ENCODE measurements around the gene TSEN54. TPM values are rescaled to one million over a fixed set of nuclear protein-coding genes. Genes with fewer than 3 reads are reported as not detected.

TSEN54 gene
- total RNA-seq, 1 experiment from 2014 or later = 74.5 TPM

DNA sequence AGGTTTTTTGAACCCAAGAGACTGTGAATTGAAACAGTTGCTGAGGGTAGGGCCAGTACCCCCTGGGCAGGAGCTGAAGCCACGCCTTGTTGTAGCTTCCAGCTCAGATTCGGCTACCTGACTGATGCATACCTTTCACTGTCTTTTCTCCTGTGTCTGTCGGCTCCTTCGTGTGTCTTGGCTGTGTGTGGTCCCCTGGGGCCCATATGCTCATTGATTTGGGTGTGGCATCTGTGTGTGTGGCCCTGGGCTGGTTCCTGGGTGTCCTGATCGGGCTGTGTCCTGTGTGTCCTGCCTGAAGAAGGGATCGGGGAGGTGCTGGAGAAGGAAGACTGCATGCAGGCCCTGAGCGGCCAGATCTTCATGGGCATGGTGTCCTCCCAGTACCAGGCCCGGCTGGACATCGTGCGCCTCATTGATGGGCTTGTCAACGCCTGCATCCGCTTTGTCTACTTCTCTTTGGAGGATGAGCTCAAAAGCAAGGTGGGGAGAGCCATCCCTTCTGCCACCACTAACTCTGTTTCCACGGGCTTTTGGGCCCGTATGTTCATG lies 21.9 kb upstream of the TSEN54 start:
- CTCF ChIA-PET = no interaction called here
- no peaks in the 10 kb centered on the region for H3K4me1 ChIP-seq
- no peak for DNase-seq
- H3K27me3 Mint-ChIP-seq (ENCODE audit: insufficient read depth, unreplicated experiment) = no peaks in the 10 kb centered on the region
- H3K9me3 Mint-ChIP-seq (ENCODE audit: unreplicated experiment) = no peaks in the 10 kb centered on the region
- H3K36me3 Mint-ChIP-seq (ENCODE audit: insufficient read depth, unreplicated experiment) = peaks cover 35% of the 10 kb centered on the region
- no peaks in the 10 kb centered on the region for H3K4me1 Mint-ChIP-seq (ENCODE audit: low read depth, unreplicated experiment)
- no peak overlapping the region for H3K4me3 Mint-ChIP-seq (ENCODE audit: unreplicated experiment)
- POLR2A ChIA-PET = no interaction called here
- TF ChIP-seq, protein P1, sequence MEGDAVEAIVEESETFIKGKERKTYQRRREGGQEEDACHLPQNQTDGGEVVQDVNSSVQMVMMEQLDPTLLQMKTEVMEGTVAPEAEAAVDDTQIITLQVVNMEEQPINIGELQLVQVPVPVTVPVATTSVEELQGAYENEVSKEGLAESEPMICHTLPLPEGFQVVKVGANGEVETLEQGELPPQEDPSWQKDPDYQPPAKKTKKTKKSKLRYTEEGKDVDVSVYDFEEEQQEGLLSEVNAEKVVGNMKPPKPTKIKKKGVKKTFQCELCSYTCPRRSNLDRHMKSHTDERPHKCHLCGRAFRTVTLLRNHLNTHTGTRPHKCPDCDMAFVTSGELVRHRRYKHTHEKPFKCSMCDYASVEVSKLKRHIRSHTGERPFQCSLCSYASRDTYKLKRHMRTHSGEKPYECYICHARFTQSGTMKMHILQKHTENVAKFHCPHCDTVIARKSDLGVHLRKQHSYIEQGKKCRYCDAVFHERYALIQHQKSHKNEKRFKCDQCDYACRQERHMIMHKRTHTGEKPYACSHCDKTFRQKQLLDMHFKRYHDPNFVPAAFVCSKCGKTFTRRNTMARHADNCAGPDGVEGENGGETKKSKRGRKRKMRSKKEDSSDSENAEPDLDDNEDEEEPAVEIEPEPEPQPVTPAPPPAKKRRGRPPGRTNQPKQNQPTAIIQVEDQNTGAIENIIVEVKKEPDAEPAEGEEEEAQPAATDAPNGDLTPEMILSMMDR (IDR thresholded peaks at IDR 0.05; ENCODE audit: insufficient read depth in 1 of 2, low read depth in 1 of 2, low read length in 1 of 2, severe bottlenecking in 1 of 2, unreplicated experiment in 1 of 2) = no peak
- no peaks in the 10 kb centered on the region for H3K27me3 ChIP-seq (replicated peaks; ENCODE audit: control insufficient read depth, insufficient read depth, low read length)
- no peaks in the 10 kb centered on the region for H3K9me3 ChIP-seq
- no peak overlapping the region for H3K27ac Mint-ChIP-seq (ENCODE audit: unreplicated experiment)
- intact Hi-C loops (cut with micrococcal nuclease; ENCODE audit: unreplicated experiment) = no loop called here
- BruUV-seq (replicated peaks) = no TSS peak
- peaks cover 2% of the 10 kb centered on the region for H3K36me3 ChIP-seq (ENCODE audit: control insufficient read depth, insufficient read depth, low read length)
- no peak overlapping the region for H3K4me3 ChIP-seq (ENCODE audit: low read depth, low read length)

DNA sequence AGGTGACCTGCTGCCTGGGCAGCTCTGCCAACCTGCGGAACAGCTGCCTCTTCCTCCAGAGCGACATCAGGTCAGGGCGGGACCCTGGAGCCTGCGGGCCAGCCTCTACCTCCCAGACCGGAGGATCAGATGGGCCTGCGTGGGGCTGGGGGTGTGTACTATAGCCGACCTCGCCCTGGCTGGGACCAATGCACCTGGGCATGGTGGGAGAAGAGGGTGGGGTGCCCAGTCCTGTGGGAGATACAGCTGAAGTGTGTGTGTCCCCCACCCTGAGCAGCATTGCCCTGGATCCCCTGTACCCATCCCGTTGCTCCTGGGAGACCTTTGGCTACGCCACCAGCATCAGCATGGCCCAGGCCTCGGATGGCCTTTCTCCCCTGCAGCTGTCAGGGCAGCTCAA lies 20.3 kb upstream of the TSEN54 start:
- Mint-ChIP-seq H3K36me3 (ENCODE audit: insufficient read depth, unreplicated experiment) (peaks cover 51% of the 10 kb centered on the region), H3K9me3 (ENCODE audit: unreplicated experiment) (no peaks in the 10 kb centered on the region), H3K4me1 (ENCODE audit: low read depth, unreplicated experiment) (no peaks in the 10 kb centered on the region), H3K27ac (ENCODE audit: unreplicated experiment) (no peak overlapping the region), H3K4me3 (ENCODE audit: unreplicated experiment) (no peak overlapping the region), H3K27me3 (ENCODE audit: insufficient read depth, unreplicated experiment) (no peaks in the 10 kb centered on the region)
- Histone ChIP-seq H3K27me3 (replicated peaks; ENCODE audit: control insufficient read depth, insufficient read depth, low read length) (no peaks in the 10 kb centered on the region), H3K4me1 (no peaks in the 10 kb centered on the region), H3K9me3 (no peaks in the 10 kb centered on the region), H3K4me3 (ENCODE audit: low read depth, low read length) (no peak overlapping the region), H3K36me3 (ENCODE audit: control insufficient read depth, insufficient read depth, low read length) (peaks cover 2% of the 10 kb centered on the region)
- no TSS peak for BruUV-seq (replicated peaks)
- TF ChIP-seq, protein P1 (IDR thresholded peaks at IDR 0.05; ENCODE audit: insufficient read depth in 1 of 2, low read depth in 1 of 2, low read length in 1 of 2, severe bottlenecking in 1 of 2, unreplicated experiment in 1 of 2) = no peak
- CTCF ChIA-PET = no interaction called here
- DNase-seq = no peak
- POLR2A ChIA-PET = no interaction called here
- intact Hi-C loops (cut with micrococcal nuclease; ENCODE audit: unreplicated experiment) = no loop called here

DNA sequence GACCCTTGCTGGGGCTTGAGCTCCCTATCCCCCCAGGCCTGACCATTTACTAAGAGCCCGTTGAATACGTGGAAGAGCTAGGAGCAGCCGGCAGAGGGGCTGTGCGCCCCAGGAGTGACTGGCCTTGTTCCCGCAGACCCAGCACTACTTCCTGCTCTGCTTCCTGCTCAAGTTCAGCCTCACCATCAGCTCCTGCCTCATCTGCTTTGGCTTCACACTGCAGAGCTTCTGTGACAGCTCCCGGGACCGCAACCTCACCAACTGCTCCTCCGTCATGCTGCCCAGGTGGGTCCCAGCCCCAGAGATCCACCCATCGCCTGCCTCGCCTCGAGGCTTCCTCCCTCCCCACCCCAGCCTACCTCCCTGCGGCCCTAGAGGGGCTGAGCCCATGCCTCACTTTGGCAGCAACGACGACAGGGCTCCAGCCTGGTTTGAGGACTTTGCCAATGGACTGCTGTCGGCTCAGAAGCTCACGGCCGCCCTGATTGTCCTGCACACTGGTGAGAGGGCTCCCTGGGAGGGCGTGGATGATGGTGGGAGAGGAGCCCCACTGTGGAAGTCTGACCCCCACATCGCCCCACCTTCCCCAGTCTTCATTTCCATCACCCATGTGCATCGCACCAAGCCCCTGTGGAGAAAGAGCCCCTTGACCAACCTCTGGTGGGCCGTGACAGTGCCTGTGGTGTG lies 18.1 kb upstream of the TSEN54 start:
- Histone ChIP-seq H3K27me3 (replicated peaks; ENCODE audit: control insufficient read depth, insufficient read depth, low read length) (no peaks in the 10 kb centered on the region), H3K4me3 (ENCODE audit: low read depth, low read length) (no peak overlapping the region), H3K36me3 (ENCODE audit: control insufficient read depth, insufficient read depth, low read length) (peaks cover 2% of the 10 kb centered on the region), H3K9me3 (no peaks in the 10 kb centered on the region), H3K4me1 (no peaks in the 10 kb centered on the region)
- TF ChIP-seq, protein P1 (IDR thresholded peaks at IDR 0.05; ENCODE audit: insufficient read depth in 1 of 2, low read depth in 1 of 2, low read length in 1 of 2, severe bottlenecking in 1 of 2, unreplicated experiment in 1 of 2) = no peak
- ChIA-PET CTCF (interaction anchor here (1.2 to 1.4 kb wide), 2 partner anchors 15 to 18 kb away, joined by 3 to 8 read pairs; partner anchors contain the start of gene TSEN54), POLR2A (no interaction called here)
- no peaks in the 10 kb centered on the region for H3K27me3 Mint-ChIP-seq (ENCODE audit: insufficient read depth, unreplicated experiment)
- no peaks in the 10 kb centered on the region for H3K9me3 Mint-ChIP-seq (ENCODE audit: unreplicated experiment)
- no peaks in the 10 kb centered on the region for H3K4me1 Mint-ChIP-seq (ENCODE audit: low read depth, unreplicated experiment)
- H3K27ac Mint-ChIP-seq (ENCODE audit: unreplicated experiment) = no peak overlapping the region
- intact Hi-C loops (cut with micrococcal nuclease; ENCODE audit: unreplicated experiment) = no loop called here
- H3K4me3 Mint-ChIP-seq (ENCODE audit: unreplicated experiment) = no peak overlapping the region
- H3K36me3 Mint-ChIP-seq (ENCODE audit: insufficient read depth, unreplicated experiment) = peaks cover 61% of the 10 kb centered on the region
- DNase-seq = no peak
- BruUV-seq (replicated peaks) = no TSS peak

All from Caco-2 (cell line).